HG02943 (cell line): ENCODE data around the gene GATD1.
A peak's percentile ranks its signal among the peaks of the same experiment; 100 is the strongest.

Experiments used
- ATAC-seq: cut with Tn5 transposase; IDR thresholded peaks from one replicate; pipeline ENCODE4 v1.9.1; 2021; ENCODE audit warnings: mild to moderate bottlenecking, low read depth, moderate library complexity; ENCODE audit not compliant: unreplicated experiment

The GATD1 gene

DNA sequence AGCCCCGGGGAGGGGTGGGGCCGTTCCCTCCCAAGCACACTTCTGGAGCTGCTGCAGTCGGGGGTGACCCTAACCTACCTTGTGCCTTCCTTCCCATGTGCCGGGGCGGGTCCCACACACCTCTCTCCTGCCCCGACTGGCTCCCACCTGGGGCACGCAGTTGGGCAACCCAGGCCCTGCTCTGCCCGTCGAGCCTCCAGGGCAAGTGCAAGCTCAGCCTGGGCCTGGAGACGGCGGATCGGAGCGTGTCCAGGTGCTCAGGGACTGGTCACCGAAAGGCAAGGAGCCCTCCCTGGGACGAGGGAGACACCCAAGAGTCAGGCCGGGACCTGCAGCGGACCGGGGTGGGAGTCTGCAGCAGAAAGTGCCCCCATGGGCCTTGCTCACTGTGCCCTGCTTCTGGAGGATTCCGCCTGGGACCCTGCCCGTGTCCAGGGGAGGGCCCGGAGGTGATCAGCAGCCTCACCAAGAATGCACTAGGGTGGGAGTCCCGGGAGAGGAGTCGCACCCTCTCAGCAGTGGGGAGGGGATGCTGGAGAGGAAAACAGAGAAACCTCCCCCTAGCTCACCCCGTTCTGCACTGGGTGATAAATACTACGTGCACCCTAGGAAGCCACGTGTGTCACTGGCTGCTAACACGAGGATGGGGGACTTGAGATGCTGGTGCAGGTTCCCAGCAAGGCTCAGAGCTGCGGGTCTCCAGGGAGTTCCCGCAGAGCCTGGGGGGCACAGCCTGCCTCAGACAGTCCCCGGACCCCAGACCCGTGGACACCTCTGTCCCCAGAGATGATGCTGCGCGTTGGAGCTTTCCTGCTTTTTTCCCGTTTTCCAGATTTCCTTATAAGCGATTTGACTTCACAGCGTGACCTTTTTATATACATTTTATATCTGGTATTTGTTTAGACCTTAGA lies 5.2 kb upstream of the GATD1 start:
- no peak for ATAC-seq

DNA sequence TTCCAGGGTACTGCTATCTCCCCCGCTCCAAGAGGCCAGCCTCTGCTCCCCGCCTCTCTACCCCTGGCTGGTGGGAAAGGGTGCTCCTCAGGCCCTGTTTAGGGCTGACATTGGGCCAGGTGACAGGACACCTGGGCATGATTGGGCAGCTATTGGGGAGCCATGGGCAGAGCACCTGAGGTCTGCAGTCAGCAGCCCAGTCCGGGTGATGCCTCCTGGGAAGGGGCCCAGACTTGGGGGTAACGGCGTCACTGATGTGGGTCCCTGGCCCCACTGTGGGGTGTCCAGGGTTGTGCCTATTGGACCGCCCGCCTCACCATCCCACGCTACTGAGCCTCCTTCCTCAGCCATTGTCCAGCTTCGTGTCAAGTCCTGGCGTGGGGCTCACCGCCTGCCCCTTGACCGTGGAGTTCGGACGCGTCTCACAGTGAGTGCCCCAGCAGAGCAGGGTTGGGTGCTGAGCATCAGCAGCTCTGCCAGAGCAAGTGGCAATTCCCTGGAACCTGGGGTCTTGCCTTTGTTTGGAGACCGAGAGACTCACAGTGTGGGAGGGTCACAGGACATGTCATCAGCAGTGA lies 2.8 kb upstream of the GATD1 start:
- no peak for ATAC-seq

DNA sequence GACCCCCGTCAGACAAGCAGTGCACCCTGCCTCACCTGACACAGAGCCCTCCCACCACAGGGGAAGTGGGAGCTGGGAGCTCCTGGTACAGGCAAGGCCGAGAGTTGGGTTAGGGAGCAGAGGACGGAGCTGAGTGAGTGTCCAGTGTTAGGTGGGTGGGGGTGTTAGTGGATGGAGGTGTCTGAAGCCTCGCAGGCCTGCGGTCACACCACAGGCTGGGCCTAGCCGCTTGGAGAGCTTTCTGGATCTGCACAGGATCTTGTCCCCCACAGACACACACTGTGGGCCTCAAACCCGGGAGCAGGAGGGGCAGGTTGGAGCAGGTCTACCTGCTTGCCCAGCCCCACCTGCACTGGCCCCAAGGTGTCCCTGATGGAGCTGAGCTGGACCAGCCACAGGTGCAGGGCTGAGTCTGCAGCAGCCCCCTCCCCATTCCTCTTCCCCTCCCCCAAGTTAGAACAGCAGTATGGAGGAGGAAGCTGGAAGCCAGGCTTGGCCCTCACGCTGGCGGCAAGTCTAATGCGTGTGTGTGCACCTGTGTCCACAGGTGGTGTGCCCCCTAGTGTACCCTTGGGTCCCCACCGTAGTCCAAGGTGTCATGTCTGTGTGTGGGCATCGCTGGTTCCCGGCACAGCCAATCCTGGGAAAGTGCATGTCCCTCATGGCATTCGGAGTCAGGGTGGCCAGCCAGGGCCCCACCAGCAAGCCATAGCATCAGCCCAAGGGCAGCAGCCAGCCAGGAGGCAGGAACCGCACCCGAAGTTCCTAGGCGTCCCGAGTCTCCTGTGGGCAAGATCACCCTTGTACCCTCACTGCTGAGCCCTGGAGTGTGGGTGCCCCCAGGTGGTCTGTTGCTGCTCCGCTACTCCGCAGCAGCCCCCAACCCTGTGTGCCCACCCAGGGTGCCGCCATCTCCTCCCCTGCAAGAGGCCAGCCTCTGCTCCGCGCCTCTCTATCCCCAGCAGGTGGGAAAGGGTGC lies 2.0 kb upstream of the GATD1 start:
- no peak for ATAC-seq

DNA sequence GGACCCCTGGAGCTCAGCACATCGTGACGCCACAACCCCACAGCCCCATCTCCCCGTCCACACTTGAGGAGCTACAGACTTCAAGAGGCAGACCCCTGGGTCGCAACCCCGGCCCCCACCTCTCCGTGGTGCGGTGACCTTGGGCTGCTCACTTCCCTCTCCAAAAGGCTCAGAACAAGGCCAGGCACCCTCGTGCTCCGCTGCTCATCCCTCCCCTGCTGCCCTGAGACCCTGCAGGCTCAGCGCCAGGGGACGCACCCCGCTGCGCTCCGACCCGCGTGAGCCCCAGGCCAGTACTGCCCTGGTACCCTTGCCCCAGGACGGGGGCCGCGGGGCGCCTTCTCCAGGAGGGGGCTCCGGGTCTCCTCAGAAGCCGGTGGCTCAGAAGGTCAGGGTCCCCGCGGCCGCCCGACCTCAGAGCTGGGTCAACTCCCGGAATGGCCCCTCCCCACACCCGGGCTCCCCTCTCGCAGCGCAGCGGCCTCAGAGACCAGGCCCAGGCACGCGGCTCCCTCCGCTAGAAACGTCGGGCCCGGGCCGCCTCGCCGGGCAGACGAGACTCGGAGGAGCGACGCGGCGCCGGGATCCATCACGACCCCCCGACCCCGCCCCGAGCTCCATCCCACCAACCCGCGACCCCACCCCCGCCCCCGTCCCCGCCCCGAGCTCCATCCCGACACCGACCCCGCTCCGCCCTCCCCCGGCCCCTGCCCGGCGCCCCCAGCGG lies 563 bp downstream of the GATD1 start:
- ATAC-seq: peak; percentile 34

DNA sequence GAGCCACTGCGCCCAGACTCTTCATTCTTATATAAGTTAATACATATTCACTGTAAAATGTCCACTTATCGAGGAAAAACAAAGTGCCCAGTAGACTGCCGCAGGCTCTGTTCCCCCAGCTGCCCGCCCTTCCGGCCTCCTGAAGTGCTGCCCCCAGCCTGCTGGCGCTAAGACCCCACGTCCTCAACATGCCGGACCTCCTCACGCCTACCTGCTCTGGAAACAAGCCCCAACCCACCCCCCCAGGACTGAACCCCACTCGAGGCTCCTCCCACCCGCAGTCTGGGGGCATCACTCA lies 1.1 kb downstream of the GATD1 start:
- ATAC-seq: no peak

DNA sequence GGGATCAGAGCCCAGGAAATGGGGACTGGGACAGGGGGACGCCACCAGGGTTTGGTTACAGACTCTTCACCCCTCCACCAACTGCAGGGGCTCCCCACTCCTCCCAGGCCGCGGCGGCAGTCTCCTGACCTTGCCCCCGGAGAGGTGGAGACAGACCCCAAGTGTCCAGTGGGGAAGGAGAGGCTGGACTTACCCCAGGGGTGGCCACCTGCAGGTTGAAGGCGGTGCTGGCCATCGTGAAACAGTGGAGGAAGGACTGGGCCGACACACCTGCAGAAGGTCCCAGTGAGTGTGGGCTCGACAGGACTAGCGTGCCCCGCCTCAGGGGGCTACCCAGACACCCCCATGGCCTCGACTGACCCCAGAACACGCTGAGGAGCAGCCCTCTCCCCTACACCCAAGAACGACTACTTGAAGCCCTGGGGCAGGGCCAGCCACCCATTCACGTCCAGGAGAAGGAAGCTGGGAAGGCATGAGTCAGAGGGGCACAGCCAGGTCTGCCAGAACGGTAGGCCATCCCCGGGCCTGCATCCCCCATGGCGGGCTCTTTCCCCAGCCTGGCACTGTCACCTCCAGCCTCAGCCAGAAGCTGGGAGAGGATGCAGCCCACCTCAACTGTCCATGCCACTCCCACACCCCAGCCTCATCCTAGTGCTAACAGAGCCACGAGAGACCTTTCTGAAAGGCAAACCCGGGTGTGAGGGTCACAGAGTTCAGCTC lies 2.3 kb downstream of the GATD1 start:
- ATAC-seq: no peak

DNA sequence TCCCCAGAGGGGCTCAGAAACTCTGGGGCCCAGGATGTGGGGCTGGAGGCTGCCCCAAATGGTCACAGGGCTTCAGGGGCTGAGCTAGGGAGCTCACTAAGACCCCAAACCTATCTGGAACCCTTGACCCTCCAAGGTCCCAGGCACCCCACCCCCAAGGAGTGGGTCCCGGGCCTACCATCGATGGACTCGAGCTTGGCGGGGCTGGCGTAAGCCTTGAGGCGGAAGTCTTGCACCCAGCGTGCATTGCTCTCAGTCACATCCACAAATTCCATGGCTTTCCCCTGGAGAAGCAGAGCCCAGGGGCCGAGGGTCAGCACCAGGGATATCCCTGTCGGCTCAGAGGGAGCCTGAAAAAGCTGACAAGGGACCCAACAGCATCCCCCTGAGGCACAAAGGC lies 3.5 kb downstream of the GATD1 start:
- ATAC-seq: no peak

DNA sequence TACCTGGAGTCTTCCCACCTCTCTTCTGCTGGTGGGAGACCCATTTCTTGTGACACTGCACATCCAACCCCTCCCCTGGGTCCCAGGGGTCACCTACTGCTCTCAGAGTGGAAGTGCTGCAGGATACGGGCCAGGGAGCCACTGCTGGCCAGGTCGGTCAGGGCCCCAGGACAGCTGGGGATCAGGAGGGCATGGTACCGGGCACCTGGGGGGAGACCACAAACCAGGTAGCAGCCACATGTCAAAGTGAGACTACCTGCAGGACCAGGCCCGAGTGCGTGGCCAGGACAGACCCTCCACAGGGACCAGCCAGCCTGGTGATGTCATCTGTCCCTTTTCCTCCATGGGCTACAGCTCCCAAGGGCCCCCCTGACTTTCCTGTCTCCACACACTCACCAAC lies 3.9 kb downstream of the GATD1 start:
- ATAC-seq: no peak

DNA sequence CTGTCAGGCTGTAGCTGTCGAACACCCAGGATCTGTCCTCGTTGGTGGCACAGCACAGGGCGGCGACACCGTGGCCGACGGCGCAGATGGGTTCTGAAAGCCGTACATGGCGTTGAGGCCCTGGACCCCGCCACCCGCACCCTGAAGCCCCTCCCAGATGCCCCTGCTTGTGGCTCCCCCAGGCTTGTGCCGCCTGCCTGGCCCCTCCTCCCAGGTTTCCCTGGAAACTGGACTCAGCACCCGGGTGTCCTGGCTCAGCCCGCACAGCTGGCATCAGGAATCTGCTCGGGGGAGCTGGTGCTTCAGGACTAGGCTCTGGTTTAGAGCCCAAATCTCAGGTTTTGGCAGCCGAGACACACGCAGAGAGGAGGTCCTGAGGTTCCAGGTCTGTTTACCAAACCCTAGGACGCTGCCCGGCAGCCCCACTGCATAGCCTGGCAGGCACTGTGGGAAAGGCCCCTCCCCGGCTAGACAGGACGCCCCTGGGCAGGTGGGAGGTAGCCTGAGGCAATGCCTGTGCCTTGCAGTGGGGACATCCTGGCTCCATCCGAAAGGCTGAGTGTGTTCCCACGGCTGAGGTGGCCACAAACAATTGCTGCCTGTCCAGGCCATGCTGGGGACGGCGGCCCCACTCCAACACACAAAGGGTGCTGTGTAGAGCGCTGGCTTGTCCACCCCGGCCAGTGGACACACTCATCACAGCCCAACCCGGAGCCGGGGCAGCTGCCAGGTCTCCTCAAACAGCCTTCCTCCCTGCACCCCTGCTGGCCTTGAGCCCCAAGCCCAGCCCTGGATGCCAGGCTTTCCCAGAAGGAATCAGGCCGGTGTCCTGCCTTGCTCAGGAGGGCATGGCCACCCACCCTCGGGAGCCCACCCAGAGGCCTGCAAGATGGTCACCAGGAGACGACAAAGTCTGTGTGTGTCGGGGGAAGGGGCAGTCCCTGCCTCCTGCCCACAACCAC lies 4.6 kb downstream of the GATD1 start:
- no peak for ATAC-seq

DNA sequence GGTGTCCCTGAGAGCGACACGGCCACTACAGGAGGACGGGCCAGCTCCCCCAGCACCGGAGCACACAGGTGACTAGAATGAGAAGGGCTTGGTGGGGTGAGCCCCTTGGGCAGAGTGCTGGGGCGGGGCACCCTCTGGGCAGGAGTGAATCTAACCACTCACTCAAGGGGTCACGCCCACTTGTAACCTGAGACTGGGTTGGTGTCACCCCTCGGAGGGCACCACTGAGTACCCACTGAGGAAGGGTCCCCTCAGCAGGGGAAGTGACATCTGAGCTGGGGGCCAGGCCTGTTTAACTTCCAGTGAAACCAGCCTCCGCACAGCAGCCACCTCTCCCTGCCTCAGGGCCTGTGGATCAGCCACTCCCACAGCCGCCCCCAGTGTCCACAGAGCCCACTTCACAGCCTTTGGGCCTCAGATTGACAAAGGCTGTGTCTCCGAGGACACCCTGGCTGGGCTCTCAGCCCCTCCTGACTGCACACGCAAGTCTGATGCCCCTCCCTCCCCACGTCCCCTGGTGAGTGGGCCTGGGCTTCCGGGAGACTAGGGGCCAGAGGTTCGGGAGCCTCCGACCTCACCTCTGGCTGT lies 5.6 kb downstream of the GATD1 start:
- ATAC-seq: no peak

DNA sequence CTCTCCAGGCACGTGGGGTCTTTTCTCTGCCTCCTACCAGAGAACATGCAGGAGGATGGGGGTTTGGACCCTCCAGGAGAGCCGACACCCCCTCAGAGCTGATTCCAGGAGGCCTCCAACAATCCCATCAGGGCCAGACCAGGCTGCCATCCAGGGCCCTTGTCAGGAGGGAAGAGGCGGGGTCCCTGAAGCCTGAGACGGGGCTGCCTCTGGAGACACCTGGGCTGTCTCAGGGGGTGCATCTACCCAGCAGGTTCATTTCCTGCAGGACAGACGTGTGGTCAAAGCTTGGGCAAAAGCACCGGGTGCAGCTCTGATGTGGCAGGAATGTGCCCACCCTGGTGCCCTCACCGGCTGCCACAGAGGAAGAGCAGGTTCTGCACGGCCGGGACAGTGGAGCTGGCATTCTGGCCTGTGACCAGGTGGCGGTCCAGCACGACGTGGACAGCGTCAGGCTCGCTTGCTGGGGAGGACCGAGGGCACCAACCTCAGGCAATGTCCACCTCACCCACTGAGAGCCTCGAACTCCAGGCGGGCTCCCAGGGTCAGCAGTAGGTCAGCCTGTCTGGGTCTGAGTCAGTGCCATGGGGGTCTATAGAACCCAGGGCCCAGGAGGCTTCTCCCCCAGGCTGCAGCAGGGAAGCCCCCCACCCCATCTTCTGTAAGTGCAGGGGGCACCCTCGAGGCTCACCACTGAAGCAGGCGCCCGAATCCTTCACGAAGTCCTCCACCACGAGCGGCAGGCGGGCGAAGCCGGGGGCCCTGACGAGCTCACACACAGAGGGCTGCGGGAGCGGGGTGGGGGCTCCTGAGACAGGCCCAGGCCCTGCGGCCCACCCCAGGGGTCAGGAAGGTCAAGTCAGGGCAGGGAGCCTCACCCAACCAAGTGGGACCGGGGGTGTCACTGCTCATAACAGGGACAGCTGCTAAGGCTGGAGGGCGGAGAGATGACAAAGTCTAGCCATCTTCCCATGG lies 6.4 kb downstream of the GATD1 start:
- ATAC-seq: no peak

DNA sequence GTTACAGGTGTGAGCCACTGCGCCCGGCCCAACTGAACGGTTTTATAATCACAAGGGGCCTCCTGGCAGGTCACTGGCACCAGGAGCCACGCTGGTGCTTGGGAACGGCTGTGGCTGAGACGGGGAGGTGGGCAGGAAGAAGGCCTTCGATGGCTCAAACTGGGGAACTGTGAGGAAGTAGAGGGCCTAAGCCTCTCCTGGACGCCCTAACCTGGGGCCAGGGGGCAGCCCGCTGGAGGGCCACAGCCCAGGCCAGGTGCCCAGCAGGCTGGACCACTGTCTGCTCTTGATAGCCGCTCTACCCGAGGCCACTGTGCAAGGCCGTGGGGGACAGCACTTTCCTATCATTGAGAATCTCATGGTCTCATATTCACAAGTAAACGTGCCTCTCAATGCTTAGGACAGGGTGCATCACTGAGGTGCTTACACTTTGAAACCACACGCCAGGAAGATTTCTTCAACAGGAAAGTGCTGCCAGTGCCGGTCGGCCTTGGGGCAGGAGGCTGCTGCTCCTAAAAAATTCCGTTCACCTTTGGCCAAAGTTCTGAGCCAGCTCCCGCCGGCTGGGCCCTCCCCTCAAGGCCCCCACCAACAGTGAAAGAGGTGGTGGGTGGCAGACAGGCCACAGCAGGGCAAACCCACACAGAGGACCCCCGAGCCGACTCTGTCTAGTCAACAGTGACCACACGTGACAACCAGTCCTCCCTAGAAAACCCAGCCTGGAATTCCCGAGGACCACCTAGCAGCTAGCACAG lies 7.2 kb downstream of the GATD1 start:
- no peak for ATAC-seq

DNA sequence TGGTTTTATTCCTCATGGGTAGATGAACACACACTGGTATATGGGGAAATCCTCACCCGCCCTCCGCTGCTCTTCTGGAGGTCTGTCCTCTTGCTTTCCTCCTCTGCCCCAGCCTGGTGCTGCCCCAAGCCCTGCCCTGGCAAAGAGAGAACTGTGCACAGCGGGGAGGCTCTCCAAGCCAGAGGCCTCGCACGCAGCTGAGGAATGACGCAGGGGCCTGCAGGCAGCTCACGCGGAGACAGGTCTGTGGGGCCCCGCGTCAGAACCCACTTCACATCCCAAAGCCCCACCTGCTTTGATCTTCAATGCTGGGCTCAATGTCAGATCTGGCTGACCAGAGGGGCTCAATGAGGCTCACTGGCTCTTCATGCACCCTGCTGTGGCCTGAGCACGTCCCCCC lies 10.0 kb downstream of the GATD1 start:
- no peak for ATAC-seq

DNA sequence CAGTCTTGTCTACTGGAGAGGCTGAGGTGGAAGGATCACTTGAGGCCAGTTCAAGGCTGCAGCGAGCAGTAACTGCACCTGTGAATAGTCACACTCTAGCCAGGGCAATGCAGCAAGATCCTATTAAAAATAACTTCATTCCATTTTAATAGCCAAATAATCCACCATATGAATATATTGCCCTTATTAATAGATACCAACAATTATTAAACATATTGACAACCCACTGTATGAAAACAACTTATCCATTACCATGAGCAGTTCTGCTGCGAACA lies 10.4 kb downstream of the GATD1 start:
- no peak for ATAC-seq

DNA sequence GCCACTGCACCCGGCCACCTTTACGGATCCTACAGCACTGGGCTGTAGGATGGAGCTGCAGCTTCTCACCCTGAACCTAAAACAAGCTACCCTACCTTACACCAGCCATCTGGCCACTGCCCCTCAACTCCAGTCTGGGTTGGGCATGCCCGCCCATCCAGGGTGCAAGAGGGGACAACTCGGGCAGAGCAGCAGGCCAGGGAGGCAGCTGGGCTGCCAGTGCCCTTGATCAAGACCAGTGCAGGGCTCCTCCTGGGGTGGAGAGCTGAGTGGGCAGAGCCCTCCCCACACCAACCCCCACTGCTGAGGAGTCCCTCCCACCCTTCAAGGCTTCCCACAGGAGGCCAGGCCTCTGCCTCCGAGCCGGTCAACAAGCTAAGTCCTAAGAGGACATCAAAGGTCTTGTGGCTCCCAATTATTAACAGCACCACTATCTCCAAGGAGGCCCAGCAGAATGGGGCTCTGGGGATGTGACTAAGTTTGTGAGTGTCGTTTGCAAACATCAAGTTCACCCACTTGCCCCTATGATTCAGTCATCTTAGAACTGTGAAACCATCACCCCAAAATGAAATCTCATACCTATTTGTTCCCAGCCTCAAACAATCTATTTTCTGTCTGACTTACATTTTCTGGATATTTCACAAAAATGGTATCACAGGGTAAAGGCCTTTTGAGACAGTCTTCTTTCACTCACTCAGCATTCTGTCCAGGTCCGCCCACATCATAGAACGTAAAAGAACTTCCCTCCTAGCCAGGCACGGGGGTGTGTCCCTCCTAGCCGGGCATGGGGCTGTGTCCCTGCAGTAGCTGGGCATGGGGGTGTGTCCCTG lies 11.0 kb downstream of the GATD1 start:
- ATAC-seq: no peak

DNA sequence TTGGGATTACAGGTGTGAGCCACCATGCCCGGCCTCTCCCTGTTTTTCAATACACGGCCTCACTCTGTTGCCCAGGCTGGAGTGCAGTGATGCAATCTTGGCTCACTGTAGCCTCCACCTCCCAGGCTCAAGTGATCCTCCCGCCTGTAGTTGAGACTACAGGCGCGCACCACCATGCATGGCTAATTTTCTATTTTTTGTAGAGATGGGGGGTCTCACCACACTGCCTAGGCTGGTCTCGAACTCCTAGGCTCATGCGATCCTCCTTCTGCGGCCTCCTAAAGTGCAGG lies 11.5 kb downstream of the GATD1 start:
- ATAC-seq: no peak
